Measurements from ENCODE around the gene GPR75. TPM values are rescaled to one million over a fixed set of nuclear protein-coding genes. Genes with fewer than 3 reads are reported as not detected.
"Not testable (repeated sequence)": the region's sequence is repeated elsewhere in the genome, so short reads cannot be mapped to it uniquely, and the experiment has no call there.

GPR75 gene
- total RNA-seq, 1 donor from 2014 or later = 2.4 TPM

GRCh38 chr2:53843595-53843994, 16.2 kb downstream of the GPR75 start:
- intact Hi-C loops (cut with micrococcal nuclease) = no loop called here
- H3K36me3 Mint-ChIP-seq (ENCODE audit: low read depth) = peaks cover 5% of the 10 kb centered on the region
- no peaks in the 10 kb centered on the region for H3K9me3 Mint-ChIP-seq
- H3K4me3 Mint-ChIP-seq (ENCODE audit: low read depth) = no peak overlapping the region
- no peak overlapping the region for H3K27ac Mint-ChIP-seq
- no peaks in the 10 kb centered on the region for H3K27me3 Mint-ChIP-seq (ENCODE audit: low read depth)
- no peak for DNase-seq (ENCODE audit: low spot score)
- peaks cover 4% of the 10 kb centered on the region for H3K4me1 Mint-ChIP-seq (ENCODE audit: low read depth)

- Mint-ChIP-seq H3K27ac (no peak overlapping the region), H3K4me1 (ENCODE audit: low read depth) (peaks cover 4% of the 10 kb centered on the region)
- intact Hi-C loops (cut with micrococcal nuclease) = no loop called here
These were observed 16.9 kb downstream of the GPR75 start for GRCh38 chr2:53842891-53843290.

GRCh38 chr2:53841651-53842050, 18.1 kb downstream of the GPR75 start:
- H3K27ac Mint-ChIP-seq; intact Hi-C loops (cut with micrococcal nuclease); H3K9me3 Mint-ChIP-seq; H3K36me3 Mint-ChIP-seq (ENCODE audit: low read depth); H3K27me3 Mint-ChIP-seq (ENCODE audit: low read depth); H3K4me1 Mint-ChIP-seq (ENCODE audit: low read depth); H3K4me3 Mint-ChIP-seq (ENCODE audit: low read depth); DNase-seq (ENCODE audit: low spot score): not testable (repeated sequence)

More at GRCh38 chr2:53842891-53843290, 16.9 kb downstream of the GPR75 start:
- Mint-ChIP-seq H3K36me3 (ENCODE audit: low read depth) (peaks cover 1% of the 10 kb centered on the region), H3K9me3 (no peaks in the 10 kb centered on the region), H3K4me3 (ENCODE audit: low read depth) (no peak overlapping the region), H3K27me3 (ENCODE audit: low read depth) (no peaks in the 10 kb centered on the region)
- no peak for DNase-seq (ENCODE audit: low spot score)

- Mint-ChIP-seq H3K4me3 (ENCODE audit: low read depth) (no peak overlapping the region), H3K27me3 (ENCODE audit: low read depth) (no peaks in the 10 kb centered on the region), H3K4me1 (ENCODE audit: low read depth) (peaks cover 4% of the 10 kb centered on the region), H3K36me3 (ENCODE audit: low read depth) (no peaks in the 10 kb centered on the region), H3K9me3 (no peaks in the 10 kb centered on the region), H3K27ac (no peak overlapping the region)
- DNase-seq (ENCODE audit: low spot score) = no peak
- intact Hi-C loops (cut with micrococcal nuclease) = no loop called here
These were observed 19.2 kb downstream of the GPR75 start for GRCh38 chr2:53840580-53840979.

GRCh38 chr2:53829980-53830290, 29.8 kb downstream of the GPR75 start:
- H3K36me3 Mint-ChIP-seq (ENCODE audit: low read depth); H3K27me3 Mint-ChIP-seq (ENCODE audit: low read depth); DNase-seq (ENCODE audit: low spot score); H3K9me3 Mint-ChIP-seq; intact Hi-C loops (cut with micrococcal nuclease); H3K4me1 Mint-ChIP-seq (ENCODE audit: low read depth); H3K4me3 Mint-ChIP-seq (ENCODE audit: low read depth); H3K27ac Mint-ChIP-seq: not testable (repeated sequence)

GRCh38 chr2:53829273-53829979, 30.3 kb downstream of the GPR75 start:
- intact Hi-C loops (cut with micrococcal nuclease) = no loop called here
- H3K27me3 Mint-ChIP-seq (ENCODE audit: low read depth) = no peaks in the 10 kb centered on the region
- H3K4me1 Mint-ChIP-seq (ENCODE audit: low read depth) = no peaks in the 10 kb centered on the region
- H3K27ac Mint-ChIP-seq = no peak overlapping the region
- no peaks in the 10 kb centered on the region for H3K9me3 Mint-ChIP-seq
- H3K4me3 Mint-ChIP-seq (ENCODE audit: low read depth) = no peak overlapping the region
- H3K36me3 Mint-ChIP-seq (ENCODE audit: low read depth) = peaks cover 7% of the 10 kb centered on the region
- DNase-seq (ENCODE audit: low spot score) = no peak

GRCh38 chr2:53828331-53828730, 31.4 kb downstream of the GPR75 start:
- Mint-ChIP-seq H3K27me3 (ENCODE audit: low read depth) (no peaks in the 10 kb centered on the region), H3K9me3 (no peaks in the 10 kb centered on the region), H3K27ac (no peak overlapping the region), H3K36me3 (ENCODE audit: low read depth) (peaks cover 7% of the 10 kb centered on the region), H3K4me3 (ENCODE audit: low read depth) (no peak overlapping the region), H3K4me1 (ENCODE audit: low read depth) (no peaks in the 10 kb centered on the region)
- no peak for DNase-seq (ENCODE audit: low spot score)
- intact Hi-C loops (cut with micrococcal nuclease) = no loop called here

GRCh38 chr2:53827398-53828175, 32.2 kb downstream of the GPR75 start:
- Mint-ChIP-seq H3K4me3 (ENCODE audit: low read depth) (no peak overlapping the region), H3K27ac (no peak overlapping the region), H3K9me3 (no peaks in the 10 kb centered on the region), H3K4me1 (ENCODE audit: low read depth) (no peaks in the 10 kb centered on the region), H3K27me3 (ENCODE audit: low read depth) (no peaks in the 10 kb centered on the region), H3K36me3 (ENCODE audit: low read depth) (peaks cover 7% of the 10 kb centered on the region)
- no peak for DNase-seq (ENCODE audit: low spot score)
- intact Hi-C loops (cut with micrococcal nuclease) = no loop called here

- intact Hi-C loops (cut with micrococcal nuclease) = no loop called here
- Mint-ChIP-seq H3K4me3 (ENCODE audit: low read depth) (no peak overlapping the region), H3K27me3 (ENCODE audit: low read depth) (no peaks in the 10 kb centered on the region), H3K9me3 (no peaks in the 10 kb centered on the region), H3K4me1 (ENCODE audit: low read depth) (no peaks in the 10 kb centered on the region), H3K27ac (no peak overlapping the region), H3K36me3 (ENCODE audit: low read depth) (peaks cover 7% of the 10 kb centered on the region)
- no peak for DNase-seq (ENCODE audit: low spot score)
These were observed 33.0 kb downstream of the GPR75 start for GRCh38 chr2:53826587-53827397.

- Mint-ChIP-seq H3K36me3 (ENCODE audit: low read depth) (peaks cover 7% of the 10 kb centered on the region), H3K9me3 (no peaks in the 10 kb centered on the region), H3K27me3 (ENCODE audit: low read depth) (no peaks in the 10 kb centered on the region), H3K27ac (no peak overlapping the region), H3K4me3 (ENCODE audit: low read depth) (no peak overlapping the region), H3K4me1 (ENCODE audit: low read depth) (no peaks in the 10 kb centered on the region)
- intact Hi-C loops (cut with micrococcal nuclease) = no loop called here
- no peak for DNase-seq (ENCODE audit: low spot score)
These were observed 33.7 kb downstream of the GPR75 start for GRCh38 chr2:53826030-53826410.

GRCh38 chr2:53823639-53824038, 36.1 kb downstream of the GPR75 start:
- H3K27ac Mint-ChIP-seq; H3K9me3 Mint-ChIP-seq; DNase-seq (ENCODE audit: low spot score); H3K4me1 Mint-ChIP-seq (ENCODE audit: low read depth); H3K27me3 Mint-ChIP-seq (ENCODE audit: low read depth); H3K4me3 Mint-ChIP-seq (ENCODE audit: low read depth); intact Hi-C loops (cut with micrococcal nuclease): not testable (repeated sequence)
- H3K36me3 Mint-ChIP-seq (ENCODE audit: low read depth) = peaks cover 13% of the 10 kb centered on the region

GRCh38 chr2:53821810-53822209, 38.0 kb downstream of the GPR75 start:
- no peaks in the 10 kb centered on the region for H3K4me1 Mint-ChIP-seq (ENCODE audit: low read depth)
- no peaks in the 10 kb centered on the region for H3K9me3 Mint-ChIP-seq
- H3K27me3 Mint-ChIP-seq (ENCODE audit: low read depth) = no peaks in the 10 kb centered on the region
- no peak for DNase-seq (ENCODE audit: low spot score)
- intact Hi-C loops (cut with micrococcal nuclease) = no loop called here
- H3K4me3 Mint-ChIP-seq (ENCODE audit: low read depth) = no peak overlapping the region
- peaks cover 17% of the 10 kb centered on the region for H3K36me3 Mint-ChIP-seq (ENCODE audit: low read depth)
- H3K27ac Mint-ChIP-seq = no peak overlapping the region

- Mint-ChIP-seq H3K9me3 (no peaks in the 10 kb centered on the region), H3K27me3 (ENCODE audit: low read depth) (no peaks in the 10 kb centered on the region), H3K27ac (no peak overlapping the region), H3K36me3 (ENCODE audit: low read depth) (peaks cover 24% of the 10 kb centered on the region), H3K4me3 (ENCODE audit: low read depth) (no peak overlapping the region), H3K4me1 (ENCODE audit: low read depth) (no peaks in the 10 kb centered on the region)
- no peak for DNase-seq (ENCODE audit: low spot score)
- intact Hi-C loops (cut with micrococcal nuclease) = no loop called here
These were observed 39.1 kb downstream of the GPR75 start for GRCh38 chr2:53820711-53821110.
